Spleen (tissue), 7 donors: ENCODE measurements around the gene GJB5.

Experiments used
- CTCF ChIP-seq, 11 experiments: fragments of 200-600 bp in 7 of 11; fragments of 450-650 bp in 4 of 11; sonication (generic) in 4 of 11; IDR thresholded peaks in 8 of 11; conservative IDR thresholded peaks in 3 of 11; 1 replicate in 7 of 11; 2 replicates in 4 of 11; pipeline versions ENCODE4 v1.4.0 to v1.8.0; 2016 to 2021; ENCODE audit warnings: antibody characterized with exemption in 11 of 11, inconsistent platforms in 4 of 11, mild to moderate bottlenecking in 1 of 11
- POLR2A ChIP-seq, 3 donors: fragments of 450-650 bp; IDR thresholded peaks; one replicate each; pipeline ENCODE4 v1.5.1; 2017; ENCODE audit warnings: antibody characterized with exemption in 3 of 3, mild to moderate bottlenecking in 1 of 3
- POLR2AphosphoS5 ChIP-seq, 3 donors: sonication (generic); formaldehyde crosslinking; IDR thresholded peaks; one replicate each; pipeline ENCODE4 v1.5.1; 2017; ENCODE audit warnings: antibody characterized with exemption in 3 of 3
- donor health status: DM: no; HTN: no; CAD: no; lungs with moderate emphysema.
- donor health status: DM: no; HTN: no; CAD: no.
- donor health status: DM: no; HTN: no; CAD: no.

GRCh38 chr1:34736692-34737091 lies 18.2 kb upstream of the GJB5 start:
- TF ChIP-seq CTCF (IDR thresholded peaks at IDR 0.05 in 8 of 11, conservative IDR thresholded peaks at IDR 0.05 in 3 of 11): no peak
- no peak for TF ChIP-seq POLR2AphosphoS5 (IDR thresholded peaks at IDR 0.05)
- TF ChIP-seq POLR2A (IDR thresholded peaks at IDR 0.05): no peak
